Karpas-422 (cell line): ENCODE results near the gene FAM13A. TPM values are rescaled to one million over a fixed set of nuclear protein-coding genes. Genes with fewer than 3 reads are reported as not detected.
"Not testable (repeated sequence)": the region's sequence is repeated elsewhere in the genome, so short reads cannot be mapped to it uniquely, and the experiment has no call there.

ENCODE experiments used
- DNase-seq: peaks from one replicate; pipeline ENCODE4 v3.0.0-alpha.2; 2015
- H2AFZ ChIP-seq: fragments of 200-600 bp; sonication (generic); 2 replicates; pipeline ENCODE4 v1.6.1; 2014; ENCODE audit warnings: antibody characterized with exemption, low read length, mixed read lengths
- H3K27ac ChIP-seq: fragments of 200-600 bp; sonication (generic); 2 replicates; pipeline ENCODE4 v1.5.1; 2014; ENCODE audit warnings: mild to moderate bottlenecking, low read length, moderate library complexity
- H3K27me3 ChIP-seq: fragments of 200-600 bp; sonication (generic); 2 replicates; pipeline ENCODE4 v1.6.1; 2014; ENCODE audit warnings: low read length, mixed read lengths
- H3K36me3 ChIP-seq: fragments of 200-600 bp; sonication (generic); 2 replicates; pipeline ENCODE4 v1.6.1; 2014; ENCODE audit warnings: low read length, mixed read lengths; ENCODE audit not compliant: insufficient read depth
- H3K4me1 ChIP-seq: fragments of 200-600 bp; sonication (generic); 2 replicates; pipeline ENCODE4 v1.6.1; 2014; ENCODE audit warnings: mild to moderate bottlenecking, low read length, mixed read lengths
- H3K4me2 ChIP-seq: fragments of 200-600 bp; sonication (generic); 2 replicates; pipeline ENCODE4 v1.6.1; 2014; ENCODE audit warnings: low read length, low read depth, mild to moderate bottlenecking; ENCODE audit not compliant: poor library complexity, severe bottlenecking
- H3K4me3 ChIP-seq: fragments of 200-600 bp; sonication (generic); 2 replicates; pipeline ENCODE4 v1.5.1; 2014; ENCODE audit warnings: mild to moderate bottlenecking, antibody characterized with exemption, low read length, mixed read lengths
- H3K79me2 ChIP-seq: fragments of 200-600 bp; sonication (generic); 2 replicates; pipeline ENCODE4 v1.6.1; 2014; ENCODE audit warnings: mild to moderate bottlenecking, low read length, mixed read lengths
- H3K9ac ChIP-seq: fragments of 200-600 bp; sonication (generic); 2 replicates; pipeline ENCODE4 v1.6.0; 2014; ENCODE audit warnings: low read length
- H3K9me2 ChIP-seq: fragments of 200-600 bp; sonication (generic), shearing (Covaris generic); replicated peaks from 2 replicates; pipeline ENCODE4 v1.6.0; 2014; ENCODE audit warnings: mild to moderate bottlenecking, low read length, moderate library complexity; ENCODE audit not compliant: insufficient read depth
- H3K9me3 ChIP-seq: fragments of 300-700, 200-600 bp; sonication (generic); 2 replicates; pipeline ENCODE4 v1.6.1; 2014; ENCODE audit warnings: low read length, mixed read lengths
- H4K20me1 ChIP-seq: fragments of 200-600 bp; sonication (generic); 2 replicates; pipeline ENCODE4 v1.6.1; 2014; ENCODE audit warnings: mild to moderate bottlenecking, antibody characterized with exemption, low read length, low read depth; ENCODE audit not compliant: insufficient read depth
- total RNA-seq: library from RNA; depleted of rRNA; stranded (reverse); fragments of >200 nt; shearing (Covaris generic); gene quantifications from 2 replicates; pipeline ENCODE4 v1.2.3, GENCODE V29; 2014; ENCODE audit warnings: low replicate concordance

The FAM13A gene
- total RNA-seq, 1 experiment from 2014 or later = 0.30 TPM

- H3K9me3 ChIP-seq = no peaks in the 10 kb centered on the region
- H4K20me1 ChIP-seq = no peaks in the 10 kb centered on the region
- no peaks in the 10 kb centered on the region for H3K79me2 ChIP-seq
- no peaks in the 10 kb centered on the region for H3K27me3 ChIP-seq
- H3K4me2 ChIP-seq = no peak overlapping the region
- H3K9me2 ChIP-seq = no peaks in the 10 kb centered on the region
- H3K4me1 ChIP-seq = peaks cover 13% of the 10 kb centered on the region
- H3K4me3 ChIP-seq = no peak overlapping the region
- H2AFZ ChIP-seq = no peak overlapping the region
- no peak overlapping the region for H3K27ac ChIP-seq
- no peak overlapping the region for H3K9ac ChIP-seq
- H3K36me3 ChIP-seq = no peaks in the 10 kb centered on the region
- DNase-seq = no peak
Observed at GRCh38 chr4:88860586-88860985, 196.4 kb downstream of the FAM13A start.

GRCh38 chr4:88859191-88859812 is 197.7 kb downstream of the FAM13A start:
- Histone ChIP-seq H3K4me3 (no peak overlapping the region), H3K27ac (no peak overlapping the region), H3K4me1 (peaks cover 13% of the 10 kb centered on the region), H3K9ac (no peak overlapping the region), H2AFZ (no peak overlapping the region), H4K20me1 (no peaks in the 10 kb centered on the region), H3K4me2 (peak overlapping the region; percentile 38), H3K27me3 (no peaks in the 10 kb centered on the region), H3K36me3 (no peaks in the 10 kb centered on the region), H3K9me3 (no peaks in the 10 kb centered on the region), H3K79me2 (no peaks in the 10 kb centered on the region), H3K9me2 (no peaks in the 10 kb centered on the region)
- no peak for DNase-seq

- H3K4me2 ChIP-seq = peak overlapping the region; percentile 38
- no peaks in the 10 kb centered on the region for H4K20me1 ChIP-seq
- H3K27ac ChIP-seq = no peak overlapping the region
- no peaks in the 10 kb centered on the region for H3K9me3 ChIP-seq
- H2AFZ ChIP-seq = no peak overlapping the region
- H3K4me3 ChIP-seq = no peak overlapping the region
- no peaks in the 10 kb centered on the region for H3K36me3 ChIP-seq
- H3K9ac ChIP-seq = no peak overlapping the region
- peaks cover 13% of the 10 kb centered on the region for H3K4me1 ChIP-seq
- no peaks in the 10 kb centered on the region for H3K27me3 ChIP-seq
- peak; percentile 74 for DNase-seq
- no peaks in the 10 kb centered on the region for H3K79me2 ChIP-seq
- H3K9me2 ChIP-seq = no peaks in the 10 kb centered on the region
Observed at GRCh38 chr4:88858752-88859151, 198.2 kb downstream of the FAM13A start.

- no peak for DNase-seq
- H3K9me2 ChIP-seq = no peaks in the 10 kb centered on the region
- no peaks in the 10 kb centered on the region for H3K79me2 ChIP-seq
- H3K4me3 ChIP-seq = no peak overlapping the region
- H3K4me1 ChIP-seq = peaks cover 13% of the 10 kb centered on the region
- no peaks in the 10 kb centered on the region for H3K9me3 ChIP-seq
- H4K20me1 ChIP-seq = no peaks in the 10 kb centered on the region
- H3K36me3 ChIP-seq = no peaks in the 10 kb centered on the region
- no peak overlapping the region for H3K27ac ChIP-seq
- H3K27me3 ChIP-seq = no peaks in the 10 kb centered on the region
- H2AFZ ChIP-seq = no peak overlapping the region
- no peak overlapping the region for H3K9ac ChIP-seq
- no peak overlapping the region for H3K4me2 ChIP-seq
Observed at GRCh38 chr4:88857588-88857987, 199.4 kb downstream of the FAM13A start.

GRCh38 chr4:88854481-88854880 is 202.5 kb downstream of the FAM13A start:
- Histone ChIP-seq H3K4me3 (no peak overlapping the region), H3K27ac (no peak overlapping the region), H3K4me2 (no peak overlapping the region), H3K27me3 (no peaks in the 10 kb centered on the region), H3K9ac (no peak overlapping the region), H3K9me3 (no peaks in the 10 kb centered on the region), H3K79me2 (no peaks in the 10 kb centered on the region), H2AFZ (no peak overlapping the region), H3K4me1 (peaks cover 12% of the 10 kb centered on the region), H3K9me2 (no peaks in the 10 kb centered on the region), H3K36me3 (no peaks in the 10 kb centered on the region), H4K20me1 (no peaks in the 10 kb centered on the region)
- no peak for DNase-seq

GRCh38 chr4:88853583-88853982 is 203.4 kb downstream of the FAM13A start:
- not testable (repeated sequence) for H3K4me1 ChIP-seq, H3K4me3 ChIP-seq, H3K79me2 ChIP-seq, H3K4me2 ChIP-seq, H3K9ac ChIP-seq, H3K36me3 ChIP-seq, H2AFZ ChIP-seq, DNase-seq, H3K27ac ChIP-seq, H4K20me1 ChIP-seq, H3K9me3 ChIP-seq, H3K9me2 ChIP-seq, H3K27me3 ChIP-seq

GRCh38 chr4:88846206-88846790 is 210.7 kb downstream of the FAM13A start:
- no peaks in the 10 kb centered on the region for H3K9me2 ChIP-seq
- H3K36me3 ChIP-seq = no peaks in the 10 kb centered on the region
- H2AFZ ChIP-seq = no peak overlapping the region
- no peaks in the 10 kb centered on the region for H4K20me1 ChIP-seq
- H3K27ac ChIP-seq = no peak overlapping the region
- H3K4me2 ChIP-seq = no peak overlapping the region
- H3K79me2 ChIP-seq = no peaks in the 10 kb centered on the region
- H3K9me3 ChIP-seq = no peaks in the 10 kb centered on the region
- DNase-seq = no peak
- no peaks in the 10 kb centered on the region for H3K27me3 ChIP-seq
- no peaks in the 10 kb centered on the region for H3K4me1 ChIP-seq
- H3K4me3 ChIP-seq = no peak overlapping the region
- H3K9ac ChIP-seq = no peak overlapping the region

GRCh38 chr4:88843067-88843685 is 213.8 kb downstream of the FAM13A start:
- H3K4me3 ChIP-seq = no peak overlapping the region
- H3K27ac ChIP-seq = no peak overlapping the region
- H2AFZ ChIP-seq = no peak overlapping the region
- no peak overlapping the region for H3K4me2 ChIP-seq
- H3K4me1 ChIP-seq = no peaks in the 10 kb centered on the region
- H3K36me3 ChIP-seq = no peaks in the 10 kb centered on the region
- no peaks in the 10 kb centered on the region for H3K79me2 ChIP-seq
- no peak overlapping the region for H3K9ac ChIP-seq
- H3K9me2 ChIP-seq = no peaks in the 10 kb centered on the region
- DNase-seq = no peak
- no peaks in the 10 kb centered on the region for H3K27me3 ChIP-seq
- no peaks in the 10 kb centered on the region for H3K9me3 ChIP-seq
- no peaks in the 10 kb centered on the region for H4K20me1 ChIP-seq
